Dendritic cell treated with granulocyte-macrophage colony-stimulating factor and Interleukin-4, amounts not matched to agents 40 ng/mL and 50 ng/mL, for 4 days (primary cell): ENCODE results near the gene FOXL2.
"Not testable (repeated sequence)": the region's sequence is repeated elsewhere in the genome, so short reads cannot be mapped to it uniquely, and the experiment has no call there.

Experiments
- H3K27ac Mint-ChIP-seq: one replicate; pipeline ENCODE4 v1.8.0; 2022; ENCODE audit warnings: mild to moderate bottlenecking, mixed read lengths
- H3K27me3 Mint-ChIP-seq: one replicate; pipeline ENCODE4 v1.8.0; 2022; ENCODE audit warnings: mild to moderate bottlenecking, mixed read lengths
- H3K36me3 Mint-ChIP-seq: one replicate; pipeline ENCODE4 v1.8.0; 2022; ENCODE audit warnings: low read depth, mixed read lengths
- H3K4me1 Mint-ChIP-seq: one replicate; pipeline ENCODE4 v1.8.0; 2022; ENCODE audit warnings: low read depth, mixed read lengths
- H3K4me3 Mint-ChIP-seq: one replicate; pipeline ENCODE4 v1.8.0; 2022; ENCODE audit warnings: mild to moderate bottlenecking, moderate library complexity, mixed read lengths
- H3K9me3 Mint-ChIP-seq: one replicate; pipeline ENCODE4 v1.8.0; 2022; ENCODE audit warnings: mixed read lengths
- intact Hi-C: fragments of 100-400 bp; cut with micrococcal nuclease; formaldehyde crosslinking; loops from one replicate; pipeline ENCODE4 v1.15.0; 2022

The FOXL2 gene

DNA sequence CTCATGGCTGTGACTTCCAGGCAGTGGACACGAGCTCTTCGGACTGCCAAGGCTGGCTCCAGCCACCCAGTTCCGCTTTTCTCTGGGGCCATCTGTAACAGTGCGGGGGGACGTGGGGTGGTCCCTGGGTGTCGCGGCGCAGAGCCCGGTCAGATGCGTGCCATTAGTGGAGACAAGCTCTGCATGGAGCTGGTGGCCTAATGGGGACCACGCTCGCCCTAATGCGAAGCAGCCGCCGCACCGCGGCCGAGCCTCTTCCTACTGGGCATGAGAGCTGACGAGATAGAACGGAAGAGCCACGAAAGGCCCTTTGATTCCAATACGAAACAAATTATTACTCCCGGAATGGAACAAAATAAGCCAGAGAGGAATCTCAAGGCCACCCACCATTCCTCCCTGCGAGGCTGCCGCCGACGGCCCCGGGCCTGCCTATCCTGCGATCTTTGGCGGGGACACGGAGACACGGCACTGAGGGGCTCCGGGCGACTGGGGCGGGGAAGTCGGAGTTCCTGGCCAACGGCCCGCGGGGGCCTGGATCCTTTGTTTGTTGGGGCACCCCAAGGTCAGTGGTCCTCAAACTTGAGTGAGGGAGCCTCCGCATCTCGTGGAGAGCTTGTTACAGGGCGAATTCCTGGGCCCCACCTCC lies 18.1 kb downstream of the FOXL2 start:
- no peaks in the 10 kb centered on the region for H3K36me3 Mint-ChIP-seq

DNA sequence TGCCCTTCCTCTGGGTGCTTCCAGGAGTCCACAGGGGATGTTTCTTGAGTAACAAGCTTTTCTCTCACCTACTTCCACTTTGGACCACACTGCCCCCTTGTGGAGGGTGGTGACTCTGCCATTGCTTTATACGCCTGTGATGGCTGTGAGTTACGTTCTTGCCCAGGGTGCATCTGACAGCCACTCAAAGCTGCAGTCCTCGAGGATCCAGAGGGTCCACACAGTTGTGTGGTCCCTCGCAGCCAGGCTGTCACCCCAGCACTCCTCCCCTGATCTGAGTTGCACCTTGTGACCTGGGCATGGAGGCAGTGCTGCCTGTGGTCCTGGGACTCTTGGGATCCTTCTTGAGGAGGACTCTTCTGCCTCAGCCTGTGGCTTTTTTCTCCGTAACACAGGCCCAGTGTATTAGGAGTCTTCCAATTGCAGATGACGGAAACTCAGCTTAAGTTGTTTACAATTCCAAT lies 23.4 kb downstream of the FOXL2 start:
- Mint-ChIP-seq H3K27me3 (peaks cover 11% of the 10 kb centered on the region), H3K4me3 (no peak overlapping the region), H3K27ac (no peak overlapping the region), H3K4me1 (peaks cover 6% of the 10 kb centered on the region), H3K9me3 (no peaks in the 10 kb centered on the region), H3K36me3 (no peaks in the 10 kb centered on the region)
- intact Hi-C loops: loop anchor here (1.0 kb wide), 2 partner anchors 224 to 329 kb away; partner anchors contain the start of gene CEP70

More for the DNA sequence above, 18.1 kb downstream of the FOXL2 start:
- no peaks in the 10 kb centered on the region for H3K9me3 Mint-ChIP-seq
- H3K27me3 Mint-ChIP-seq: peaks cover 46% of the 10 kb centered on the region
- intact Hi-C loops: loop anchor here (5.0 kb wide), 1 partner anchor 452 kb away; no protein-coding TSS in a partner anchor
- H3K27ac Mint-ChIP-seq: no peak overlapping the region
- no peaks in the 10 kb centered on the region for H3K4me1 Mint-ChIP-seq
- H3K4me3 Mint-ChIP-seq: no peak overlapping the region

DNA sequence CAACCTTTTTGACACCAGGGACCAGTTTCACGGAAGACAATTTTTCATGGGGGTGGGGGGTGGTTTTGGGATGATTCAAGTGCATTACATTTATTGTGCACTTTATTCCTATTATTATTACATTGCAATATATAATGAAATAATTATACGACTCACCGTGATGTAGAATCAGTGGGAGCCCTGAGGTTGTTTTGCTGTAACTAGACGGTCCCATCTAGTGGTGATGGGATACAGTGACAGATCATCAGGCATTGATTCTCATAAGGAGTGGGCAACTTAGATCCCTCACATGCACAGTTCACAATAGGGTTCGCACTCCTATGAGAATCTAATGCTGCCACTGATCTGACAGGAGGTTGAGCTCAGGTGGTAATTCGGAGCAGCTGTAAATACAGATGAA lies 24.5 kb downstream of the FOXL2 start:
- H3K4me1 Mint-ChIP-seq, H3K9me3 Mint-ChIP-seq, intact Hi-C loops, H3K27ac Mint-ChIP-seq, H3K36me3 Mint-ChIP-seq, H3K4me3 Mint-ChIP-seq: not testable (repeated sequence)
- peaks cover 12% of the 10 kb centered on the region for H3K27me3 Mint-ChIP-seq

DNA sequence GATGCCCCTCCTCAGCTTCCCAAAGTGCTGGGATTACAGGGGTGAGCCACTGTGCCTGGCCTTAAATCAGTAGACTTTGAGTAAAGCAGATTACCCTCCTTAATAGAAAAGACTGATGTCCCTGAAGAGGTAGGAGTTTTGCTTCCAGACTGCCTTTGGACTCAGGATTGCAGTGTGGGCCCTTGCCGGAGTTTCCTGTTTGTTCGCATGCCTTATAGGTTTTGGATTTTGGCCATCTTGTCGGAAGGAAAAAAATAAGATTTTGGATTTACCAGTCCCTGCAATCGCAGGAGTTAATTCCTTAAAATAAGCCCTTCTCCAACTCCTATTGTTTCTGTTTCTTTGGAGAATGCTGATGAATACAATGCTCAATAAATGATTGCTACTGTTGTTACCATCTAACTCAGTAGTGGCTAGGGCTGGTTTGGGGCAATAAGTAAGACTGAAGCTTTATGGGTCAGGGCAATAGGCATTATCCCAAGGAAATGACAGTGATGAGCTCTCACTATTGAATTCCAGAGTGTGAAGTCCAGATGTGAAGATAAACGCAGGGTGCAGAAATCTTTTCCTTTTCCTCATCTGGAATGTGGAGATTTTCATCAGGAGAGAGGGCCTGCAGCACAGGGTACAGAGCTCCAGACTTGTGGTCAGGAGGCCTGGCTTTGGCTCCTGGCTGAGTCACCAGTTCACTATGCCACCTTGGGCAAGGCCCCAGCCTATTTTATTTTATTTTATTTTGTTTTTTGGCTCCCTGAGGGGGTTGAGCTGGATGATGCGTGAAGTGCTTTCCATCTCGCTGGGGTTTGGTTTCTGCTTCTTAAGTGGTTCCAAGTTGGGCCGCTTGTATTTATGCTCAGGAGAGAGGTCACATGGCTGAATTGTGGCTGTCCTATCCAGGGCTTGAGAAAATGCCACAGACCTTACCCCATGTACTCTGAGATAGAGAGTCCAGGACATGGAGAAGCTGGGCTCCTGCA lies 25.3 kb downstream of the FOXL2 start:
- intact Hi-C loops: no loop called here
- peaks cover 9% of the 10 kb centered on the region for H3K4me1 Mint-ChIP-seq
- H3K4me3 Mint-ChIP-seq: no peak overlapping the region
- H3K36me3 Mint-ChIP-seq: no peaks in the 10 kb centered on the region
- peaks cover 12% of the 10 kb centered on the region for H3K27me3 Mint-ChIP-seq
- H3K9me3 Mint-ChIP-seq: no peaks in the 10 kb centered on the region
- H3K27ac Mint-ChIP-seq: no peak overlapping the region

DNA sequence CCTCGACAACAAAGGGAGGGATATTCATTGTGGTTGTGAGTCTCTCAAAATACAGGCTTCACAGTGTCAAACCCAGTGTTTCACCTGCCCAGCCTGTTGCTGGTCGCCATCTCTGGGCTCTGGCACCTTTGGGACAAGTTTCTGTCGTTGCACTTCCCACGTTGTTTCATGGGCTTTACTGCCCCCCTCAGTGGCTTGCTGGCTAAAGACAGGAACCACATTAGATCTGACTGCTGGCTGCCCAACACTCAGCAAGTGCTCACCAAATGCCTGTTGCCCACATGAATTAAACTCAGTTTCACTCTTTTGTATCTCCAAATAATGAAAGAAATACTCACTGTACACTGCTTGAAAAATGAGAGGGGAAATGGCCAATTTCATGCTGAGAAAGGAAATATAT lies 27.6 kb downstream of the FOXL2 start:
- Mint-ChIP-seq H3K36me3 (peaks cover 6% of the 10 kb centered on the region), H3K27me3 (peaks cover 7% of the 10 kb centered on the region), H3K4me1 (peaks cover 18% of the 10 kb centered on the region), H3K4me3 (no peak overlapping the region), H3K9me3 (no peaks in the 10 kb centered on the region), H3K27ac (no peak overlapping the region)
- intact Hi-C loops: loop anchor here (5.0 kb wide), 2 partner anchors 102 to 132 kb away; no protein-coding TSS in a partner anchor

DNA sequence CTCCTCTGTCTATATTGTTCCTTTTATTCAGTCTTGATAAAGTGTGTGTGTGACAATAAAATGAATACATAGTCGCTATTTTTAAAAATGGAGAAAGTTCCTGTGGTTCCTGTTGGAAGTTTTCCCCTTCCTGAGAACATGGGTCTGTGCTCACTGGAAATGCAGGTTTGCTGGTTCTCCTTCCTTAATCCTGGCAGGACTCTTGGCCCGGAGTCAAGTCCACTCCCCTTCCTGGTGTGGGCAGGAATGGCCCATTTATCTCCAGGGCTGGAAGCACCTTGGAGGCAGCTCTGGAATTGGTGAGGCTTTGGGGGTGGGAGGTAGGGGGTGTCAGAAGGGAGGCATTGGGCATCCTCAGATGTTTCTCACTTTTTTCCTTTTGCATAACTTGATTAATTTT lies 30.1 kb downstream of the FOXL2 start:
- Mint-ChIP-seq H3K36me3 (peaks cover 6% of the 10 kb centered on the region), H3K27ac (no peak overlapping the region), H3K9me3 (no peaks in the 10 kb centered on the region), H3K4me3 (no peak overlapping the region), H3K27me3 (peaks cover 2% of the 10 kb centered on the region), H3K4me1 (peaks cover 12% of the 10 kb centered on the region)
- intact Hi-C loops: loop anchor here (1.0 to 5.0 kb wide), 3 partner anchors 100 to 218 kb away; no protein-coding TSS in a partner anchor

DNA sequence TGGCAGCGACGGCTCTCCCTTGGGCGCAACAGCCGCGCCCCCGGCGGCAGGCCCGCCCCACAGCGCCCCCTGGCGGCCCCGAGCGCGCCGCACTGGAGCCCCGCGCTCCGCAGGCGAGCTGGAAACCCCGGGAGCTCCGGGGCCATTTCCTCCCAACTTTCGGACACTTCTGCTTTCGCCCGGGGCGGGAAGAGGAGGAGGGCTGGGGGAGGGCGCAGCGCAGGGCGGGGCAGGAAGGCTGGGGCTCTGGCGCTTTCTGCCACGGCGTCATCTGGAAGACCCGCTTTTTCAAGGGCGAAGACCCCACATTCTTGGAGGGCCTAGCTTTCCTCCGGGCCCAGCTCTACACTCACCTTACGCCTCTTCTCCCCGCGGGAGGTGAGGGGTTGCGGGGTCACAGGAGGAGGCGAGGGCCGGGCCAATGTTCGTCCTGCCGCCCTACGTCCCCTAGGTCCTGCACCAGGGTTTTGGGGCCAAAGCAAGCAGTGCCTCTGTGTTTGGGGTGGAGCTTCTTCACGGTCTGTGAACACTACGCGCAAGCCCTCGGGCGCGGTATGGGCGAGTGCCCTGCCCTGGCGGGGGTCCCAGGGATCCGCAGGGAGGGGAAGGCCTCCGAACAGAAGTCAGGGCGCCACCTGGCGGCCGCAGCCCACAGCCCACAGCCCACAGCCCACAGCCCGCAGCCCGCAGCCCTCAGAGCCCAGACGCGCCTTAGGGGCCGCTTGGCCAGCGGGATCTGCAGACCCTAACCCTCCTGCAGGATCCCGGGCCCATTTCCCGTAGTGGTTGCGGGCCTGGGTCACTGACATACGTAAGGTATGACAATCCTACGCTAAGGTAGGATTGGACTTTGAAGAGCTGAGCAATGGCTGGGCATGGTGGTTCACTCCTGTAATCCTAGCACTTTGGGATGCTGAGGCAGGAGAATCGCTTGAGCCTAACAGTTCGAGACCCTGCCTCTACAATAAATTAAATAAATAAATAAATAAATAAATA lies 31.1 kb downstream of the FOXL2 start:
- Mint-ChIP-seq H3K4me3 (peak overlapping the region; percentile 92), H3K36me3 (peaks cover 6% of the 10 kb centered on the region), H3K27ac (peak overlapping the region; percentile 98), H3K9me3 (no peaks in the 10 kb centered on the region), H3K27me3 (peaks cover 2% of the 10 kb centered on the region), H3K4me1 (peaks cover 12% of the 10 kb centered on the region)
- intact Hi-C loops: loop anchor here (1.0 to 5.0 kb wide), 4 partner anchors 82 to 216 kb away; partner anchors contain the start of gene PIK3CB

DNA sequence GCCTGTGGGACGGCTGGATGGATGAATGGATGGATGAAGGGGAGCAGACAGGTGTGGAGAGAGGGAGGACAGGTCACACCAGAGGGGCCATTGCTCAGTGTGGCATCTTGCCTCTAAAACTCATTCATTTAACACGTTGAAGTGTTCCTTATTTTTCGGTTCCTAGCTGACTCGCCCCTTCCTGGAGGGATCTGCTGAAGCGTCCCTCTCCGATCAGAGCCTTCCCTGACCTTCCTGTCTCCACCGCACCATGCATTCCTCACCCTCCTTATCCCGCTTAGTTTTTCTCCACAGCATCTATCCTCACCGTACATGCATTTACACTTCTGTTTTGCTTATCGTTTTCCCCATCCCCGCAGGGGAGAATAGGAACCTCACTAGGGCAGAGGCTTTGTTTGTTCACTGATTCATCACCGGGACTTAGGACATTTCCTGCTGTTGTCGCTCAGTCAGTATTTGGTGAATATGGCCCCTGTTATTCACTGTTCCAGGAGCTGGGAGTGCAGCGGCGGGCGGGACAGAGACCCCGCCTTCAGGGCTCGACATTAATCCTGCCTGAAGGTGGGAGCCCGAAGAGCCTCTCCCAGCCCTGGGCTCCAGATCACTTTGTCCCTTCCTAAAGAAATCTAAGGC lies 32.0 kb downstream of the FOXL2 start:
- peaks cover 2% of the 10 kb centered on the region for H3K27me3 Mint-ChIP-seq
- peak overlapping the region; percentile 98 for H3K27ac Mint-ChIP-seq
- intact Hi-C loops: loop anchor here (1.0 to 5.0 kb wide), 3 partner anchors 81 to 128 kb away; partner anchors contain the start of gene PIK3CB
- no peaks in the 10 kb centered on the region for H3K9me3 Mint-ChIP-seq
- peak overlapping the region; percentile 92 for H3K4me3 Mint-ChIP-seq
- peaks cover 6% of the 10 kb centered on the region for H3K36me3 Mint-ChIP-seq
- H3K4me1 Mint-ChIP-seq: peaks cover 12% of the 10 kb centered on the region

DNA sequence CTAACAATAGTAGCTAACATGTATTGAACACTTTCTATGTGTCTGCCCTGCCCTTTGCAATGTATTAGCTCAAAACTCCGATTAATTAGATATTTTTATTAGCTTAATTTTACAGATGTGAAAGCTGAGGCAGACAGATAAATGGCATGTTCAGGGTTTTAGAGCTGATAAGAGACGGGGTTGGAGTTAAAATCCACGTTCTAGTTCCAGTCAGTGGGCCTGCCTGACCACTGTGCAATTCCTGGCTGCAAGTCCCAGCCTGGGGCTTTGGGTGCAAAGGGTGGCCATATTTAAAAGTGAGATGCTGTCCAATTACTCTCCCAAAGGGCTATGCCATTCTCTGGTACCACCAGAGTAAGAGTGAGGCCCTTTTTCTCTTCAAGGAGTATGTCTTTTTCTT lies 33.2 kb downstream of the FOXL2 start:
- Mint-ChIP-seq H3K4me3 (no peak overlapping the region), H3K27ac (no peak overlapping the region), H3K9me3 (no peaks in the 10 kb centered on the region), H3K36me3 (peaks cover 6% of the 10 kb centered on the region), H3K27me3 (peaks cover 2% of the 10 kb centered on the region), H3K4me1 (peaks cover 19% of the 10 kb centered on the region)
- intact Hi-C loops: no loop called here

DNA sequence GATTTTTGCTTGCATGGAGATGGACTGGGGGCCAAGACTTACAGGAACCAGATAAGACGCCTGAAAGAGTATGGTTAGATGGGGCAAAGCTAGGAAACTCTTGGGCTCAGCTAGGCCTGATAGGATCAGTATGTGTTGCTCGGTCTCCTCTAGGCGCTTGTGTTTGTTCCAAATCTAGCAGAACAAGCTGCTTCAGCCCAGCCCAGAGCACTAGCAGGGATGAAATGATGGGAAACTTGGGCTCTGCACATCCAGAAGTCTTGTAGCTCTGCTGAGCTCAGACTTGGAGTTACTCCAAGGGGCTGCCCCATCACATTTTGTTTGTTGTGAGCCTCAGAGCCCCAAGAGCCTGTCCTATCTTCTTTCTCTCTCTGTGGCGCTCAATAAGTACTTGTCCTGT lies 34.7 kb downstream of the FOXL2 start:
- no peak overlapping the region for H3K27ac Mint-ChIP-seq
- intact Hi-C loops: no loop called here
- no peaks in the 10 kb centered on the region for H3K27me3 Mint-ChIP-seq
- H3K4me3 Mint-ChIP-seq: no peak overlapping the region
- no peaks in the 10 kb centered on the region for H3K9me3 Mint-ChIP-seq
- peaks cover 29% of the 10 kb centered on the region for H3K4me1 Mint-ChIP-seq
- H3K36me3 Mint-ChIP-seq: peaks cover 6% of the 10 kb centered on the region

DNA sequence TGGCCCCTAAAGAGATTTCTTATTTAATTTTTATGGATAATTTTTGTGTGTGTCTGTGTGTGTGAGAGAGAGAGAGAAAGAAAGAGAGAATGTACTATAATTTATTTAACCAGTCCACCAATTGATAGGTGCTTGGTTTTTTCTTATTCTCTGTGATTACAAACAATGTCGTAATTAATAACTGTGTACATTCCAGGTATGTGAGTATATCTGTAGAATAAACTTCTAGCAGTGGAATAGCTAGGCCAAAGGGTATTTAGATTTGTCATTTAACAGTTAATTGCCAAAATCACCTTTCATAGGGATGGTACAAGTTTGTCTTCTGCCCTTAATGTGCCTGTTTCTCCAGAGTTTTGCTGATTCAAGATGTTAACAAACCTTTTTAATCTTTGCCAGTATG lies 35.3 kb downstream of the FOXL2 start:
- no peak overlapping the region for H3K4me3 Mint-ChIP-seq
- no peaks in the 10 kb centered on the region for H3K27me3 Mint-ChIP-seq
- H3K27ac Mint-ChIP-seq: no peak overlapping the region
- H3K4me1 Mint-ChIP-seq: peaks cover 26% of the 10 kb centered on the region
- peaks cover 6% of the 10 kb centered on the region for H3K36me3 Mint-ChIP-seq
- H3K9me3 Mint-ChIP-seq: no peaks in the 10 kb centered on the region
- intact Hi-C loops: no loop called here

DNA sequence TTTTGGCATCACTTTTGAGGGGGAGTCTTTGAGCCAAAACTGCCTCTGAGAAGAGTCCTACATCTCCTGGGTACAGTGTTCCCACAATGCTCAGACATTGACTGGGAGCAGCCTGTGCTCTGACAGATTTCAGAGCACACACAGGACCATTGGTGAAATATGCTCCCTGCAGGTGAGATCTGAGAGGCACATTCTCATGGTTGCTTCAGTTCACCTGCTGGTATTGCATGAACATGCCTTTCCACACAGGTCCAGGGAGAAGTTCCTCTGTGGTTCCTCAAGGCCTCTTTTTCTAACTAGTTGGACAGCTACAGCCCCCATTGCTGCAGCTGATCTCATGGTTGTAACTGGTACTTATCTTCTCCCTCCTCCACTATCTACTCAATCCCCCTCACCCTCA lies 37.0 kb downstream of the FOXL2 start:
- Mint-ChIP-seq H3K4me1 (peaks cover 20% of the 10 kb centered on the region), H3K27ac (no peak overlapping the region), H3K27me3 (no peaks in the 10 kb centered on the region), H3K4me3 (no peak overlapping the region), H3K9me3 (no peaks in the 10 kb centered on the region), H3K36me3 (no peaks in the 10 kb centered on the region)
- intact Hi-C loops: no loop called here

DNA sequence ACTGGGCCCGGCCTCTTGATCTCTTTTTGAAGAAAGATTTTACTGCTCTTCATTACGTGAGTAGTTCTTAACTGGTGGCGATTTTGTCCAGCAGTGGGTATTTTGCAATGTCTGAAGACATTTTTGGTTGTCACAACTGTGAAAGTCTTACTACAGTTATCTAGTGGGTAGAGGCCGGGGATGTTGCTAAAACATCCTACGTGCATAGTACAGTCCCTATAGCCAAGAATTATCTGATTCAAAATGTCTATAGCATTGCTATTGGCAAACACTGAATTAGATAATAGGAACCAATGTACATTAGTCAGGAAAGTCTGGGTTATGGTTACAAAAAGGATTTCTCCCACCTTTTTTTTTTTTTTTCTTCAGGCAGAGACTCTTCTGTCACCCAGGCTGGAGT lies 38.1 kb downstream of the FOXL2 start:
- Mint-ChIP-seq H3K9me3 (no peaks in the 10 kb centered on the region), H3K4me3 (no peak overlapping the region), H3K36me3 (no peaks in the 10 kb centered on the region), H3K4me1 (peaks cover 17% of the 10 kb centered on the region), H3K27ac (peak overlapping the region; percentile 52), H3K27me3 (no peaks in the 10 kb centered on the region)
- intact Hi-C loops: no loop called here
